NOMO-1 (cell line): ENCODE results near the gene CRYBB2.
"Not testable (repeated sequence)": the region's sequence is repeated elsewhere in the genome, so short reads cannot be mapped to it uniquely, and the experiment has no call there.

Experiments used
- DNase-seq, 2 experiments: peaks; one replicate each; lab custom pipeline; 2025; ENCODE audit not compliant: unreplicated experiment in 2 of 2; lab: John Stamatoyannopoulos, UW

The CRYBB2 gene

GRCh38 chr22:25219211-25219689 lies at the start of gene CRYBB2:
Gene CRYBB2 (plus strand): TSS chr22:25219639. CDS start chr22:25221430, 1,791 bp downstream.
- no peak for DNase-seq

GRCh38 chr22:25170426-25170980 lies 48.9 kb upstream of the CRYBB2 start:
- DNase-seq, result no peak

GRCh38 chr22:25172153-25172552 lies 47.3 kb upstream of the CRYBB2 start:
- no peak for DNase-seq

- DNase-seq, result no peak
Measured at GRCh38 chr22:25174156-25174887, 45.1 kb upstream of the CRYBB2 start.

GRCh38 chr22:25174888-25175411 lies 44.5 kb upstream of the CRYBB2 start:
- DNase-seq, result no peak

GRCh38 chr22:25176175-25176574 lies 43.3 kb upstream of the CRYBB2 start:
- no peak for DNase-seq

- DNase-seq, result no peak
Measured at GRCh38 chr22:25176799-25177198, 42.6 kb upstream of the CRYBB2 start.

- no peak for DNase-seq
Measured at GRCh38 chr22:25177226-25177625, 42.2 kb upstream of the CRYBB2 start.

GRCh38 chr22:25177895-25178294 lies 41.5 kb upstream of the CRYBB2 start:
- no peak for DNase-seq

- DNase-seq, result not testable (repeated sequence)
Measured at GRCh38 chr22:25178348-25178747, 41.1 kb upstream of the CRYBB2 start.

- not testable (repeated sequence) for DNase-seq
Measured at GRCh38 chr22:25178869-25179631, 40.4 kb upstream of the CRYBB2 start.

GRCh38 chr22:25182131-25183110 lies 37.0 kb upstream of the CRYBB2 start:
- DNase-seq, result no peak

- no peak for DNase-seq
Measured at GRCh38 chr22:25183949-25184619, 35.4 kb upstream of the CRYBB2 start.

- no peak for DNase-seq
Measured at GRCh38 chr22:25186140-25186539, 33.3 kb upstream of the CRYBB2 start.

GRCh38 chr22:25187469-25187868 lies 32.0 kb upstream of the CRYBB2 start:
- DNase-seq, result no peak

GRCh38 chr22:25192406-25192805 lies 27.0 kb upstream of the CRYBB2 start:
- DNase-seq, result no peak

- DNase-seq, result no peak
Measured at GRCh38 chr22:25193130-25193529, 26.3 kb upstream of the CRYBB2 start.

GRCh38 chr22:25193548-25193947 lies 25.9 kb upstream of the CRYBB2 start:
- no peak for DNase-seq

GRCh38 chr22:25196326-25196725 lies 23.1 kb upstream of the CRYBB2 start:
- DNase-seq, result no peak

GRCh38 chr22:25197340-25197739 lies 22.1 kb upstream of the CRYBB2 start:
- no peak for DNase-seq
